Tongue (tissue), 2 donors: ENCODE data around the gene TNNT3. TPM values are rescaled to one million over a fixed set of nuclear protein-coding genes. Genes with fewer than 3 reads are reported as not detected.
"Not testable (repeated sequence)": the region's sequence is repeated elsewhere in the genome, so short reads cannot be mapped to it uniquely, and the experiment has no call there.

Experiments used
- DNase-seq: peaks from one replicate; pipeline ENCODE4 v3.0.0-alpha.2; 2015
- total RNA-seq: library from RNA; depleted of rRNA; stranded (reverse); fragments of >200 nt; gene quantifications from one replicate; pipeline ENCODE4 v1.2.3, GENCODE V29; 2014

TNNT3 gene
- 5,696 TPM for total RNA-seq

GRCh38 chr11:1919391-1920127 lies at the start of gene TNNT3:
Gene TNNT3, plus strand, starts transcription at chr11:1919703. Its CDS starts 3,172 bp downstream, at chr11:1922875.
- DNase-seq = peak; percentile 87

GRCh38 chr11:1870326-1870696 lies 49.2 kb upstream of the TNNT3 start:
- no peak for DNase-seq

- no peak for DNase-seq
Measured at GRCh38 chr11:1870721-1871466, 48.6 kb upstream of the TNNT3 start.

- DNase-seq = no peak
Measured at GRCh38 chr11:1871531-1871930, 48.0 kb upstream of the TNNT3 start.

GRCh38 chr11:1872267-1872985 lies 47.1 kb upstream of the TNNT3 start:
- no peak for DNase-seq

- DNase-seq = peak; percentile 72
Measured at GRCh38 chr11:1873048-1873812, 46.3 kb upstream of the TNNT3 start.

- DNase-seq = not testable (repeated sequence)
Measured at GRCh38 chr11:1873813-1874150, 45.7 kb upstream of the TNNT3 start.

- not testable (repeated sequence) for DNase-seq
Measured at GRCh38 chr11:1874441-1875092, 44.9 kb upstream of the TNNT3 start.

GRCh38 chr11:1875093-1875850 lies 44.2 kb upstream of the TNNT3 start:
- DNase-seq = peak; percentile 83

- not testable (repeated sequence) for DNase-seq
Measured at GRCh38 chr11:1875851-1876301, 43.6 kb upstream of the TNNT3 start.

GRCh38 chr11:1876361-1877063 lies 43.0 kb upstream of the TNNT3 start:
- DNase-seq = peak; percentile 96

- DNase-seq = peak; percentile 89
Measured at GRCh38 chr11:1877211-1878136, 42.0 kb upstream of the TNNT3 start.

- peak; percentile 94 for DNase-seq
Measured at GRCh38 chr11:1878137-1879031, 41.1 kb upstream of the TNNT3 start.

- DNase-seq = no peak
Measured at GRCh38 chr11:1879342-1879940, 40.1 kb upstream of the TNNT3 start.

GRCh38 chr11:1879941-1880720 lies 39.4 kb upstream of the TNNT3 start:
- DNase-seq = peak; percentile 78

GRCh38 chr11:1880746-1881441 lies 38.6 kb upstream of the TNNT3 start:
- DNase-seq = no peak
